Activated naive CD4-positive, alpha-beta T cell treated with anti-CD3 and anti-CD28 coated beads for 36 hours (primary cell): ENCODE results near the gene BTG4. TPM values are rescaled to one million over a fixed set of nuclear protein-coding genes. Genes with fewer than 3 reads are reported as not detected.

Experiments used
- CTCF ChIA-PET: fragments of 350-600 bp; sonication (Branson Sonifier 250); formaldehyde crosslinking; loops from one replicate; lab custom pipeline; 2021; ENCODE audit warnings: antibody characterized with exemption; lab: Charles Lee
- DNase-seq: peaks from one replicate; pipeline ENCODE4 v3.0.0-alpha.2; 2020
- H3K27ac Mint-ChIP-seq: one replicate; pipeline ENCODE4 v1.8.0; 2021; ENCODE audit warnings: mild to moderate bottlenecking, mixed read lengths
- H3K27me3 Mint-ChIP-seq: one replicate; pipeline ENCODE4 v1.8.0; 2021; ENCODE audit warnings: low read depth, mixed read lengths
- H3K36me3 Mint-ChIP-seq: one replicate; pipeline ENCODE4 v1.8.0; 2021; ENCODE audit warnings: low read depth, mixed read lengths
- H3K4me1 Mint-ChIP-seq: one replicate; pipeline ENCODE4 v1.8.0; 2021; ENCODE audit warnings: low read depth, mixed read lengths
- H3K4me3 Mint-ChIP-seq: one replicate; pipeline ENCODE4 v1.8.0; 2021; ENCODE audit warnings: mild to moderate bottlenecking, moderate library complexity, mixed read lengths
- H3K9me3 Mint-ChIP-seq: one replicate; pipeline ENCODE4 v1.8.0; 2021; ENCODE audit warnings: mixed read lengths
- intact Hi-C: fragments of 100-400 bp; cut with micrococcal nuclease; formaldehyde crosslinking; loops from one replicate; pipeline ENCODE4 v1.15.1; 2023
- total RNA-seq, 2 experiments: library from RNA; stranded (reverse); gene quantifications; one replicate each; pipeline ENCODE4 v1.2.3, GENCODE V29; 2021

BTG4 gene
- total RNA-seq, 2 experiments from 2014 or later: not detected

DNA sequence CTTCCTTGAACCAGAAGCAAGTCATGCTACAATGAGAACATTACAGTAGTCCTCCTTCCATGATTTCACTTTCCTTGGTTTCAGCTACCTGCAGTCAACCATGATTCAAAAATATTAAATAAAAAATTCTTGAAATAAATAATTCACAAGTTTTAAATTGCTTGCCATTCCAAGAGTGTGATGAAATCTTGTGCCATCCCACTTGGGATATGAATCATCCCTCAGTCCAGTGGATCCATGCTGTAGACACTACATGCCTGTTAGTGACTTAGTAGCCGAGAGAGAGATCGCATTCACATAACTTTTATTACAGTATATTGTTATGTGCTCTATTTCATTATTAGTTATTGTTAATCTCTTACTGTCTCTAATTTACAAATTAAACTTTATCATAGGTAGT lies 8.4 kb upstream of the BTG4 start:
- Mint-ChIP-seq H3K9me3 (no peaks in the 10 kb centered on the region), H3K4me3 (no peak overlapping the region), H3K36me3 (no peaks in the 10 kb centered on the region), H3K27me3 (peaks cover 3% of the 10 kb centered on the region), H3K27ac (peak overlapping the region; percentile 16), H3K4me1 (peaks cover 42% of the 10 kb centered on the region)
- intact Hi-C loops: loop anchor here (2.0 kb wide), 1 partner anchor 144 kb away; no protein-coding TSS in a partner anchor
- CTCF ChIA-PET: no interaction called here
- DNase-seq: no peak

DNA sequence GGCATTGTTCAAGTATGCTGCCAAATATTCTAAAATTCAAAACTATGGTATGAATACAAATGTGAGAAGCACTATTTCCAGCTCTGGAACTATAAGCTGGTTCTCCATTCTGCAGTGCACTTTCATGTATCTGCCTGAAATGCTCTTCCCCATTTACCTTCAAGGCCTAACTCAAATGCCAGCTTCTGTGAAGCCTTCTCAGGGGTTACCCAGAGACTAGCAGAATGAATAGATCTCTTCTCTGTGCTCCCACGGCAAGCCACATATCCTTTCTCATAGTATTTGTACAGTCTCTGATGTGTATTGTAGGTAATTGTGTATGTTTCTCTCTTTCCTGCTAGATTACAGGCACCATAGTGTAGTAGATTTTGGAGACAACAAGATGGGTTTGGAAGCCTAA lies 6.5 kb upstream of the BTG4 start:
- H3K36me3 Mint-ChIP-seq: no peaks in the 10 kb centered on the region
- intact Hi-C loops: no loop called here

DNA sequence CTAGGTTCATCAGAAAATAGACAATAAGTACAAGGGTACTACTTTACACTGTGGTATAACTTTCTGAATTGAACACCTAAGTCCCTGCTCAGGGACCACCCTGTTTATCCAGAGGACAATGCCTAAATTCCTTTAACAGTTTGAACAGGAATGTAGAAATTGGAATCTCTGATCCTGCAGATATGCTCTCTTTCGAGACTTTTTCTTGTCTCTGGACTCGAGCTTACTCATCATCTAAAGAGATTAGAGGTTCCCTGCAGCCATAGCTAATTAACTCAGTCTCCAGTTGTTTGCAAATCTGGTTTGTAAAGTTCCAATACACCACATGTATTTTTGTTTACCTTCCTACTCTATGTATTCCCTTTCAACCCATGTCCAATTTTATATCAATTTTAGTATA lies 3.4 kb upstream of the BTG4 start:
- Mint-ChIP-seq H3K9me3 (no peaks in the 10 kb centered on the region), H3K27me3 (peaks cover 28% of the 10 kb centered on the region), H3K4me1 (peaks cover 31% of the 10 kb centered on the region), H3K36me3 (no peaks in the 10 kb centered on the region), H3K27ac (no peak overlapping the region), H3K4me3 (no peak overlapping the region)
- intact Hi-C loops: loop anchor here (2.0 kb wide), 1 partner anchor 25 kb away; the partner anchor contains the start of gene LAYN
- no peak for DNase-seq
- CTCF ChIA-PET: interaction anchor here (1.0 kb wide), 1 partner anchor 49 kb away, joined by 3 read pairs; no protein-coding TSS in a partner anchor

More for the DNA sequence above, 6.5 kb upstream of the BTG4 start:
- no peak overlapping the region for H3K27ac Mint-ChIP-seq
- H3K9me3 Mint-ChIP-seq: no peaks in the 10 kb centered on the region
- H3K27me3 Mint-ChIP-seq: peaks cover 10% of the 10 kb centered on the region
- H3K4me3 Mint-ChIP-seq: no peak overlapping the region
- CTCF ChIA-PET: no interaction called here
- peaks cover 41% of the 10 kb centered on the region for H3K4me1 Mint-ChIP-seq
- DNase-seq: peak; percentile 18

DNA sequence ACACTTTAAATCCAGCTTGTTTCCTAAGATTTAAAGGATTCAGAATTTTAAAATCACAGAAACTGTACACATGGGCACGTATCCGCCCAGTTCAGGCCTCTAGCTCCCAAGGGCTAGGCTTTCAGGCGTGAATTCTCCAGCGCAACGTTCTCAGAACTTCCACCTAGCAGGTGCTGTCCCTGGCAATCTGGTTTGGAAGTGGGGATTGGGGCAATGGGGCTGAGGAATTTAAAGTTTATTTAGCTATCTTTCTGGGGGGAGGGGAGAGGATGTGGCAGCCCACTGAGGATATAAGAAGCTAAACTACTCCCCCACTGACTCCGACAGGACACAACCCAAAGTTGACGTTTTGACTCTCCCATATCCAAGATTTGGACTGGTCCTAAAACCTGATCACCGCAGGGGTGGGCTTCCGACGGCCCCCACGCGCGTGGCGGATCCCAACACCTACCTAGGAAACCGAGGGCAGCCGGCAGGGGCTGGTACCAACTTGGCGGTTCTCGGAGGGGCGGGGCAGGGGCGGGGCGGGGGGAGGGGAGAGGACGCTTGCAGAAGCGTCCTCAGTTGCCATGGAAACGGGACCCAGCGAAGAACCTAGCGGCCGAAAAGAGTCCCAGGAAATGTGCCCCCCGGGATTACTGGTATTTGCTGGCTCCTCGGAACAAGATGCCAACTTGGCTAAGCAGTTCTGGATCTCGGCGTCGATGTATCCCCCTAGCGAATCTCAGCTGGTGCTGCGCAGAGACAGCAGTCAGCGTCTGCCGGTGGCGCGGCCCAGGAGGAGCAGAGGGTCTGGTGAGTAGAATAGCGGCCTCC lies 2.2 kb upstream of the BTG4 start, which contains the start of gene HOATZ:
TSS of gene HOATZ (plus strand) at position 563 of the 816 bp plus-strand sequence. CDS start at position 570, 7 bp downstream.
- Mint-ChIP-seq H3K27ac (no peak within 1 kb of the TSS), H3K4me1 (peaks cover 27% of the 10 kb centered on the region), H3K9me3 (no peaks in the 10 kb centered on the region), H3K27me3 (peaks cover 33% of the 10 kb centered on the region), H3K36me3 (no peaks in the 10 kb centered on the region), H3K4me3 (peak within 1 kb of the TSS; percentile 33)
- CTCF ChIA-PET: interaction anchor here (0.6 to 2.2 kb wide), 3 partner anchors 68 to 508 kb away, joined by 3 to 8 read pairs (median 3); no protein-coding TSS in a partner anchor
- DNase-seq: no peak
- intact Hi-C loops: loop anchor here (2.0 to 5.0 kb wide), 2 partner anchors 26 to 52 kb away; partner anchors contain the start of gene LAYN

DNA sequence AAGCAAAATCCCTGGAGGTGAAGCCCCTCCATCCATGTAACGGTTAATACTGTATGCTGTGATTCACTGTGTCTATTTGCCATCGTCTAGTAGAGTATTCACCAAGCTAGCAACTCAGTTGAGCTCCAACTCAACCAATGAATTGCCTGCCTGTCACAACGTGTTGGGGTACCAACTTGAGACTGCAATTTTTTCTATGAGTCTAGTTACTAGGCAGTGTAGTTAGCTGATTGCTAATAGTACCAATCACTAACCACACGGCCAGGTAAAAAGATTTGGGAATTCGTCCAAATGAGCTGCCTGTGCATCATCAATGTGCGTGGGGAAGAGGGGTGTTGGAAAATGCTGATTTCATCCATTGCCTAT lies 1.0 kb upstream of the BTG4 start:
- intact Hi-C loops: loop anchor here (1.0 to 5.0 kb wide), 2 partner anchors 18 to 51 kb away; no protein-coding TSS in a partner anchor
- DNase-seq: no peak
- Mint-ChIP-seq H3K27me3 (peaks cover 33% of the 10 kb centered on the region), H3K27ac (no peak overlapping the region), H3K4me1 (peaks cover 22% of the 10 kb centered on the region), H3K4me3 (peak overlapping the region; percentile 40), H3K36me3 (no peaks in the 10 kb centered on the region), H3K9me3 (no peaks in the 10 kb centered on the region)
- CTCF ChIA-PET: interaction anchor here (0.9 to 2.2 kb wide), 5 partner anchors 13 to 67 kb away, joined by 3 to 8 read pairs (median 3); no protein-coding TSS in a partner anchor

DNA sequence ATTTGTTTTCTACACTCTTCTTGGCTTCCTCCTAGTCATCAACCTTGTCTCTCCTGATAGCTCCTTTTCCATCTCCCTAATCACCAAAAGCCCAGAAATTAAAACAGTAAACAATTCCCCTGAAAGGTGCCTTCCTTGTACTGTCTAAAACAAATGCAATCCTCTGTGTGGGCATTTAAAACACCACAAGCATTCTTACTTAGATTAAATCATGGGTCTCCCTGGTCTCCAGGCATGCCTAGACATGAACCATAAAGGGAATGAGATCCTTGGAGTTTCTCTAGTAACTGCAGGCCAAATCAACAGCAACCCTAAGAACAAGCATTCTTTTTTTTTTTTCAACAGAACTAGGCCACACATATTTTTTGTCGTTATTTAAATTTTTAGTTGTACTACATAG lies 1.9 kb downstream of the BTG4 start:
- CTCF ChIA-PET: no interaction called here
- Mint-ChIP-seq H3K27me3 (peaks cover 45% of the 10 kb centered on the region), H3K4me1 (peaks cover 22% of the 10 kb centered on the region)

DNA sequence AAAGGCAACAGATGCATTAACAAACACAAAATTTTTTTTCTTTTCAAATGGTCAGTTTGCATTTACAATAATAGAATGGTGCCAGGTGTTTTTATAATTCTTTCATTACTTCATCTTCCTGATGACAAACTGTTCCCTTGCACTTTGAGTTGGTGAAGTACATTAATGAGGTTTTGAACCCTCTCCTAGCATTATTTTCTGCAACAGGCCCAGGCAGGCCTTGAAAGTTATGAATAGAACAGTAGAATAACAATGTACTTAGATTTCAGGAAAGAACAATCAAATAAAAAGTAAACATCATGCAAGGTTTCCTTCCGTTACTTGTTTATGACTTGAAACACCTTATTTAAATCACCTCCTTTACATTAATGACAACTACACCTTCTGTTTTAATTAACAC lies 9.6 kb downstream of the BTG4 start:
- Mint-ChIP-seq H3K36me3 (no peaks in the 10 kb centered on the region), H3K9me3 (peaks cover 4% of the 10 kb centered on the region), H3K27me3 (peaks cover 32% of the 10 kb centered on the region), H3K4me1 (no peaks in the 10 kb centered on the region), H3K4me3 (no peak overlapping the region), H3K27ac (no peak overlapping the region)
- no peak for DNase-seq
- intact Hi-C loops: no loop called here
- CTCF ChIA-PET: interaction anchor here (1.5 kb wide), 1 partner anchor 17 kb away, joined by 3 read pairs; no protein-coding TSS in a partner anchor

More for the DNA sequence above, 1.9 kb downstream of the BTG4 start:
- Mint-ChIP-seq H3K4me3 (no peak overlapping the region), H3K36me3 (no peaks in the 10 kb centered on the region), H3K27ac (no peak overlapping the region), H3K9me3 (peaks cover 3% of the 10 kb centered on the region)
- intact Hi-C loops: loop anchor here (5.0 kb wide), 1 partner anchor 48 kb away; no protein-coding TSS in a partner anchor
- no peak for DNase-seq

DNA sequence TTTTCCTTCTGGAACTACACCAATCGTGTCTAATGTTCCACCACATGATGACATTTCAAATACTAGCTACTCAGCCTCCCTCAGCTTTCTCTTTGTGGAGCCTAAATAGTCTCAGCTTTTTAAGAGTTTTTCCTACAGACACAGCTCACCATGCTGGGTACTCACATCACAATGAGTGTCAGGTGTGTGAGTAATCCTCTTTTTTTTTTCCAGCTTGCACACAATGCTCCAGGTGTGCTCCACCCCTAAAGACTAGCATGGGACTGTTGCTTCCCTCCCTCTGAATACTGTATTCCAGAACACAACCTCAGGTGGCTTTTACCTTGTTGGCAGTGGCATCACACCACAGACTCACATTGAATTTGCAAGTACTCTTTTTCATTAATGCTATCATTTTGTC lies 11.7 kb downstream of the BTG4 start:
- Mint-ChIP-seq H3K36me3 (no peaks in the 10 kb centered on the region), H3K4me1 (no peaks in the 10 kb centered on the region), H3K27me3 (peaks cover 27% of the 10 kb centered on the region), H3K4me3 (no peak overlapping the region), H3K9me3 (peaks cover 2% of the 10 kb centered on the region), H3K27ac (no peak overlapping the region)
- intact Hi-C loops: no loop called here
- no peak for DNase-seq
- CTCF ChIA-PET: interaction anchor here (0.6 kb wide), 1 partner anchor 45 kb away, joined by 4 read pairs; no protein-coding TSS in a partner anchor

DNA sequence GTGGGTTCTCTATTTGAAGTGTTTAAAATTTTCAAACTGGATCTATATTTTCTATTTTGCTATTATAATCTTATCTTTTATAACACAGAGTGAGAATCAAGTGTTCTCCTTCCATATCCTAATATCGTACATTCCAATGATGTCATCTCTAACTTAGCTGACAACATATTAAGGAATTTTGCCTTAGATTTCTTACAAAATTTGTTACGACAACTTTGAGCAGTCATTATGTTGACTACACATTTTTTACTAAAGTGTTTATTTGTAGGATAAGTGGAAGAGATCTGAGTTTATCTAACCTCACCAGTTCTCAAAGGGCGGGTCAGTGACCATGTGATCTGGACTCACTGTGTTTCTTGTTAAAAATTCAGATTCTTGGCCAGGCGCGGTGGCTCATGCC lies 12.7 kb downstream of the BTG4 start:
- no peak for DNase-seq
- intact Hi-C loops: no loop called here
- H3K27me3 Mint-ChIP-seq: peaks cover 24% of the 10 kb centered on the region
- H3K36me3 Mint-ChIP-seq: no peaks in the 10 kb centered on the region
- CTCF ChIA-PET: interaction anchor here (0.7 kb wide), 1 partner anchor 14 kb away, joined by 3 read pairs; no protein-coding TSS in a partner anchor
- H3K27ac Mint-ChIP-seq: no peak overlapping the region
- H3K9me3 Mint-ChIP-seq: no peaks in the 10 kb centered on the region
- H3K4me1 Mint-ChIP-seq: no peaks in the 10 kb centered on the region
- H3K4me3 Mint-ChIP-seq: no peak overlapping the region

DNA sequence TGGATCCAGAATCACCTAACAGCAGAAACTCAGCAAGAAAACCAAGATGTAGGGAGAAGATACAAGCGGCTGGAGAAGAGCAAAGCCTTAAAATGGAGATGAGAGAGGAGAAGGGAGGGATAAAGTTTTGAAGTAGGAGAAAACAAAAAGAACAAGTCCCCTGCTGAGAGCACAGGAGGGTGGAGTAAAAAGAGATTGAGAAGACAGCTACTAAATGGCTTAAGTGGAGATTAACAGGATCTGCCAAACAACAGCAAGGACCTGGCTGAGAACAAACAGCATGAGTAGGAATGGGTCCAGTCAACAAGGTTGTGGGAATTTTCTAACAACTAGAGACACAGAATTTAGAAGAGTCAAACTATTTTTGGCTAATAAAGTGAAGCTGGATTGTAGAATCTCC lies 18.1 kb downstream of the BTG4 start:
- Mint-ChIP-seq H3K27ac (no peak overlapping the region), H3K4me3 (no peak overlapping the region), H3K4me1 (no peaks in the 10 kb centered on the region), H3K36me3 (no peaks in the 10 kb centered on the region), H3K27me3 (peaks cover 27% of the 10 kb centered on the region), H3K9me3 (no peaks in the 10 kb centered on the region)
- intact Hi-C loops: no loop called here
- CTCF ChIA-PET: interaction anchor here (0.6 kb wide), 1 partner anchor 471 kb away, joined by 3 read pairs; no protein-coding TSS in a partner anchor
- no peak for DNase-seq

DNA sequence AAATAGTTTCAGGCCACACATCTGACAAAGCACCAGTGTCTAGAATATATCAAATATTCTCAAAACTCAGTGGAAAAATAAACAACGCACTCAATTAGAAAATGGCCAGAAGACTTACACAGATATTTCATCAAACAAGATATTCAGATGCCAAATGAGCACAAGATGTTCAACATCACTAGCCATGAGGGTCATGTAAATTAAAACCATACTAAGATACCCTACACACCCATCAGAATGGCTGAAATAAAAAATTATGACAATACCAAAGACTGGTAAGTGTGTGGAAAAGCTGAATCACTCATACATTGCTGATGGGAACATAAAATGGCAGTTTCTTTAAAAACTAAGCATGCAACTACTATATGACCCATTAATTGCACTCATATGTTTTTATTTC lies 21.7 kb downstream of the BTG4 start:
- Mint-ChIP-seq H3K4me1 (no peaks in the 10 kb centered on the region), H3K27ac (no peak overlapping the region), H3K4me3 (no peak overlapping the region), H3K9me3 (peaks cover 2% of the 10 kb centered on the region), H3K27me3 (peaks cover 26% of the 10 kb centered on the region), H3K36me3 (no peaks in the 10 kb centered on the region)
- CTCF ChIA-PET: no interaction called here
- intact Hi-C loops: no loop called here
- DNase-seq: no peak

DNA sequence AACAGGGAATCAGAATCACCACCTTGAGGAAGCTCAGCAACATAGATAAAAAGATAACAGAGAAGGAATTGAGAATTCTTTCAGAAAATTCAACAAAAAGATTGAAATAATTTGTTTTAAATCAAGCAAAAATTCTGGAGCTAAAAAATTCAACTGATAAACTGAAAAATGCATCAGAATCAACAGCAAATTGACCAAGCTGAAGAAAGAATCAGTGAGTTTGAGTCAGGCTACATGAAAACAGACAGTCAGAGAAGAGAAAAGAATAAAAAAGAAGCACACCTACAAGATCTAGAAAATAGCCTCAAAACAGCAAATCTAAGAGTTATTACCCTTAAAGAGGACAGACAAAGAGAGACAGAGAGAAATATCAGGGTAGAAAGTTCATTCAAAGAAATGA lies 28.8 kb downstream of the BTG4 start:
- H3K4me3 Mint-ChIP-seq: no peak overlapping the region

More for the DNA sequence above, 28.8 kb downstream of the BTG4 start:
- no peak for DNase-seq
- Mint-ChIP-seq H3K27ac (no peak overlapping the region), H3K27me3 (peaks cover 20% of the 10 kb centered on the region), H3K9me3 (peaks cover 18% of the 10 kb centered on the region), H3K36me3 (peaks cover 7% of the 10 kb centered on the region), H3K4me1 (no peaks in the 10 kb centered on the region)
- intact Hi-C loops: no loop called here
- CTCF ChIA-PET: no interaction called here
